ENCODE results near the gene SEMA6A. TPM values are rescaled to one million over a fixed set of nuclear protein-coding genes. Genes with fewer than 3 reads are reported as not detected.

The SEMA6A gene
- total RNA-seq, 1 experiment from 2014 or later, result not detected

- intact Hi-C loops (cut with micrococcal nuclease), result no loop called here
- H3K4me1 ChIP-seq (ENCODE audit: insufficient read depth, low read length), result peaks cover 11% of the 10 kb centered on the region; the same call in 1 of the 2 replicates
- peak; percentile 52 for DNase-seq
- BruUV-seq (replicated peaks), result no TSS peak
- H3F3A ChIP-seq (ENCODE audit: low read length, unreplicated experiment), result no peaks in the 10 kb centered on the region
- H3K79me2 ChIP-seq (ENCODE audit: low read length), result no peaks in the 10 kb centered on the region
- peaks cover 50% of the 10 kb centered on the region for H3K27me3 ChIP-seq (ENCODE audit: low read length)
- H3K9me3 ChIP-seq (ENCODE audit: low read length), result no peaks in the 10 kb centered on the region
- H2AFZ ChIP-seq (ENCODE audit: low read length), result peak overlapping the region; percentile 69
- no peak overlapping the region for H3K27ac ChIP-seq (ENCODE audit: low read length)
- H3K9me2 ChIP-seq (replicated peaks; ENCODE audit: low read length), result no peaks in the 10 kb centered on the region
- CTCF ChIA-PET, result no interaction called here
- H3K4me2 ChIP-seq (ENCODE audit: low read length), result peak overlapping the region; percentile 92
- peak overlapping the region; percentile 68 for H3K4me3 ChIP-seq (ENCODE audit: low read length)
- TF ChIP-seq EZH2 (IDR thresholded peaks at IDR 0.05; ENCODE audit: low read length, unreplicated experiment), result no peak
- peak; percentile 69 for TF ChIP-seq CTCF (conservative IDR thresholded peaks at IDR 0.05; ENCODE audit: low read depth, low read length)
- 0 out of 2 replicates have a peak, but pooled peaks have one; percentile 1 for TF ChIP-seq EZH2phosphoT487 (IDR thresholded peaks at IDR 0.05; ENCODE audit: borderline replicate concordance, low read length)
- POLR2A ChIA-PET (ENCODE audit: unreplicated experiment), result no interaction called here
- H4K20me1 ChIP-seq (ENCODE audit: low read length), result no peaks in the 10 kb centered on the region
- no peak overlapping the region for H3K9ac ChIP-seq (ENCODE audit: low read length)
- no peaks in the 10 kb centered on the region for H3K36me3 ChIP-seq (ENCODE audit: low read depth, low read length)
- ATAC-seq, result peak; percentile 42
These were observed 1.6 kb upstream of the SEMA6A start for GRCh38 chr5:116576053-116576713.

GRCh38 chr5:116575326-116576052, 866 bp upstream of the SEMA6A start:
- no TSS peak for BruUV-seq (replicated peaks)
- intact Hi-C loops (cut with micrococcal nuclease), result loop anchor here (2.0 kb wide), 1 partner anchor 373 kb away; no protein-coding TSS in a partner anchor
- Histone ChIP-seq H2AFZ (ENCODE audit: low read length) (peak overlapping the region; percentile 69), H3K4me3 (ENCODE audit: low read length) (peak overlapping the region; percentile 68), H3K27me3 (ENCODE audit: low read length) (peaks cover 57% of the 10 kb centered on the region), H3K4me1 (ENCODE audit: insufficient read depth, low read length) (peaks cover 11% of the 10 kb centered on the region; the same call in 1 of the 2 replicates), H3K36me3 (ENCODE audit: low read depth, low read length) (no peaks in the 10 kb centered on the region), H3K9me3 (ENCODE audit: low read length) (no peaks in the 10 kb centered on the region), H3K4me2 (ENCODE audit: low read length) (peak overlapping the region; percentile 92), H3K27ac (ENCODE audit: low read length) (no peak overlapping the region), H3K79me2 (ENCODE audit: low read length) (no peaks in the 10 kb centered on the region), H4K20me1 (ENCODE audit: low read length) (no peaks in the 10 kb centered on the region), H3K9me2 (replicated peaks; ENCODE audit: low read length) (no peaks in the 10 kb centered on the region), H3K9ac (ENCODE audit: low read length) (no peak overlapping the region), H3F3A (ENCODE audit: low read length, unreplicated experiment) (no peaks in the 10 kb centered on the region)
- POLR2A ChIA-PET (ENCODE audit: unreplicated experiment), result interaction anchor here (0.5 kb wide), 1 partner anchor 83 kb away, joined by 4 read pairs; no protein-coding TSS in a partner anchor
- no peak for DNase-seq
- CTCF ChIA-PET, result no interaction called here
- TF ChIP-seq CTCF (conservative IDR thresholded peaks at IDR 0.05; ENCODE audit: low read depth, low read length), result no peak
- TF ChIP-seq EZH2phosphoT487 (IDR thresholded peaks at IDR 0.05; ENCODE audit: borderline replicate concordance, low read length), result 0 out of 2 replicates have a peak, but pooled peaks have one; percentile 21
- TF ChIP-seq EZH2 (IDR thresholded peaks at IDR 0.05; ENCODE audit: low read length, unreplicated experiment), result no peak
- no peak for ATAC-seq

Measured in PC-3 (cell line).